HG03280 (cell line): Measurements from ENCODE around the gene GCGR.
A peak's percentile ranks its signal among the peaks of the same experiment; 100 is the strongest.

Source experiments
- ATAC-seq: cut with Tn5 transposase; IDR thresholded peaks from one replicate; pipeline ENCODE4 v1.9.1; 2021; ENCODE audit warnings: mild to moderate bottlenecking, moderate library complexity; ENCODE audit not compliant: unreplicated experiment

Gene GCGR

GRCh38 chr17:81845881-81846742 lies 42.2 kb downstream of the GCGR start:
- no peak for ATAC-seq

- no peak for ATAC-seq
These were observed 43.1 kb downstream of the GCGR start for GRCh38 chr17:81846743-81847689.

GRCh38 chr17:81849457-81849856 lies 45.5 kb downstream of the GCGR start:
- no peak for ATAC-seq

DNA sequence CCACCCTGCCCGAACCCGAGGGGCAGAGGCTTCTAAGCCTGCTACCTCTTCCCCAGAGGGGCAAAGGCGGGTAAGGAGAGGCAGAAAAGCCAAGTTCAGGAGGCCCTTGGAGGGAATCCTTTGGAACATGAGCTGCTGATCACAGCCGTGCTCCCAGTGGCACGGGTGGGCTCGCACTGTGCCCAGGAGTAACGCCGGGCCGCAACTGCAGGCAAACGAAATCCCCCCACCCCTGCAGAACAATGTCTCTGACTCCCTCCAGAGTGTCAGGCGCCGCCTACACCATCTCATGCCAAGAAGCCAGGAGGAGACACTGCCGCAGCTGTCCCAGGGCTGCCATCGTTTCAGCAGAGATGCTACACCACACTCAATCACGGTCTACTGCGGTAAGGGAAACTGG lies 47.5 kb downstream of the GCGR start:
- no peak for ATAC-seq

DNA sequence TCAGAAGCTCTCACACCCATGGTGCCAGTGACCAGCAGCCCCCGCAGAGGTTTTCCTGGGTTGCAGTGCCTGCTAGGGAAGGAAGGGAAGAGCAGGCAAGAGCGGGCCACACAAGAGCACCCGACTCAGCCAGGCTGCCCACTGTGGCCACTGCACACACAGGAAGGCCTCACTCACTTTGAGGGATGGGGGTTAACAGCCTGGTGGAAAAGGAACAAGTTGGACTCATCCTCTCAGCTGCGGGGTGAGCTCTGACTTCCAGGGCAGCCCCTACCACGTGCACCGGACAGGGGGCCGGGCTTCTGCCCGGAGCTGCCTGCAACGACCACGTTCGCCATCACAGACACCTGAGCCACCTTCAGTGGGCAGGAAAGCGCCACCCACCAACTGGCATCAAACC lies 48.3 kb downstream of the GCGR start:
- ATAC-seq = no peak

DNA sequence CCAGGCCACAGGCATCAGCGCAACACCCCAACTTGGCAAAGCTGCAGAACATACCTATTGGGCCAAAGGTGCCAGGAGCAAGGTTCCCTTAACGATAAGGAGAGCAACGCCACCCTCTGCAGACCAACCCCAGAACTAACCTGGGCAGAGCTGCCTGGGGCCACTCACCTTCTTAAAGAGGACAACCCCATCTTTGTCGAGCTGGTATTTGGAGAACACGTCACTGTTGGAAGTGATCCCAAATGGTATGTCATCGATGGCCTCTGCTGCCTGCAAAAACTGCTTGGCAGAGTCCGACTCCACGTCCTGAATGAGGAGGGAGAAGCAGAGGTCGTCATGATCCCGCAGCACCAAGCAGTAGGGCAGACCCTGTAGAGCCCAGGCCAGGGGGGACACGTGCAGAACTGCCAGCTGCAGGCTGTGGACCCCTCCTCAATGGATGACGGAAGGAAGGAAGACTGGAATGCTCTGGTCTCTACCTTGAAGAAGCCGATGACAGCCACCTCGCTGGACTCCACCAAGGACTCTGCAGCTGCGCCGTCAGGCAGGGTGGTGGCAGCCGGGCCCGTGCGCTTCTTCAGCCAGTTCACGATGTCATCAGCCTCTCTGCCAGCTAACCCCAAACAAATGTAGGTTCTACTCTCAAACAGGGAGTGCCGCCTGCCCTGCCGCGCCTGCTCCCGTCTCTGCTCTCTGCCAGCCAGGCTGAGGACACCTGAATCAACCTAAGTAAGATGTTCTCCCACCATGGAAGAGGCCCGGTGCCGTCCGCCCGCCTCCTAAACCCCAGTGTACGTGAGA lies 51.2 kb downstream of the GCGR start:
- ATAC-seq = no peak

DNA sequence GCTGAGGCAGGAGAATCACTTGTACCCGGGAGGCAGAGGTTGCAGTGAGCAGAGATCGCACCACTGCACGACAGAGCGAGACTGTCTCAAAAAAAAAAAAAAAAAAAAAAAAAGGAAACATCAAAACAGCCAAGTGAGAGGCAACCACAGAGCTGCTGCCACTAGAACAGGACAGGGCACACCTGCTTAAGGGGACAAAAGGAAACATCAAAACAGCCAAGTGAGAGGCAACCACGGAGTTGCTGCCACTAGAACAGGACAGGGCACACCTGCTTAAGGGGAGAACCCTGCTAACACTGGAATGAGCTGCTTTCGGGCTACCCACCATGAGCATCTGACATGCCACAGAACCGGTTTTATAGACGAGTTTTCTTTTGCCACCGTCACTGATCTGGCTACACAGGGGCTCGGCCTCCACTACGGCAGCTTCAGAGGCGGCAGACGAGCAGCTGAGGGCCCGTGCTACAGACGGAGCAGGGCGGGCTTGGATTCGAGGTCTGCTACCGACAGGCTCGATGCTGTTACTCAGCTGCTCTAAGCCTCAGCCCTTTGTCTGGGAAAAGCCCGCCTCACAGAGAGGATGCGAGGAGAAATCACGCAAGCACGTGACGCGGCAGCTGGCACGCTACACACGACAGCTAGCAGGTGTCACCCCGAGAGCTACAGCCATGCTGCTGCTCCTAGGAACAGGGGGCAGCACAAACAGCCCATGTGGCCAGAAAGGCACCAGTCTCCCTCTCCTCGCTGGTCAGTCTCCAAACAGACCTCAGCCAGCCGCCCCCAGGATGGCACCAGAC lies 54.4 kb downstream of the GCGR start:
- no peak for ATAC-seq

GRCh38 chr17:81858967-81859905 lies 55.3 kb downstream of the GCGR start:
- ATAC-seq = no peak

DNA sequence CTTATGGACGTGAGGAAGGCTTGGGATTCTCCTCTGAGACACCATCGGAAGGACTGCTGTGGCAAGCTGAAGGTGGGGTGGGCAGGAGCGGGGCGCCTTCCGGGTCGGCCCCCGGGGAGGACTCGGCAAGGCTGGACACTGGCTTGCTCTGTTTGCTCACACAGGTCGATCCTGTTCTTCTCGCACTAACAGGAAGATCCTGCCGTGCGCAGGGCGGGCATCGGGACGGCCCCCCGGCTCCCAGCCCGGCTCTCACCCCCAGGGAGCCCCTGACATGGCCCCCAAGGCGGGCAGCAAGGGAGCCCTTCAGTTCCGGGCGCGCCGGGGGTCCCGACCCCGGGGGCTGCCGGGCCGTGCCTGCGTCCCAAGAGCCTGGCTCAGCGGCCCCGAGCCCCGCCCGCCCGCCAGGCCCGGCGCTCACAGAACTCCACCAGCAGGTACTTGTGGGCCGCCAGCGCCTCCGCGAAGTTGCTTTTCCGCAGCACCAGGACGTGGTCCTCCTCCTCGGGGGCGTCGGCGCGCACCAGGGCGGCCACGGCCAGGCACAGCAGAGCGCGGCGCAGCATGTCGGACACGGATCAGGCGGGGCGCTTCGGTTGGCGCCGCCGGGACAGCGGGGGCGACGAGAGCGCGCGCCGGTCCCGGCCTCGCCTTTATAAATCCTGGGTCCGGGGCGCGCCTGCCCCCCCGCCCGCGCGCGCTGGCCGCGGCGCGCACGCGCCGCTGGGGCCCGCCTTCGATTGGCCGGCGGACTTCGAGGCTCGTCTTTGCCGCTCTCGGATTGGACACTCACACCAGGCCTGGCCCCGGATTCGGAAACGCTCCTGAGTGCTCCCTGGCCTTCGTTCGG lies 56.2 kb downstream of the GCGR start, which contains the start of gene P4HB:
Gene P4HB, minus strand, starts transcription at position 630 of the 850 bp plus-strand sequence. Its CDS starts 64 bp downstream, at position 566.
- peak; percentile 3 for ATAC-seq

- ATAC-seq = peak; percentile 80
These were observed 57.0 kb downstream of the GCGR start for GRCh38 chr17:81860756-81861568.

DNA sequence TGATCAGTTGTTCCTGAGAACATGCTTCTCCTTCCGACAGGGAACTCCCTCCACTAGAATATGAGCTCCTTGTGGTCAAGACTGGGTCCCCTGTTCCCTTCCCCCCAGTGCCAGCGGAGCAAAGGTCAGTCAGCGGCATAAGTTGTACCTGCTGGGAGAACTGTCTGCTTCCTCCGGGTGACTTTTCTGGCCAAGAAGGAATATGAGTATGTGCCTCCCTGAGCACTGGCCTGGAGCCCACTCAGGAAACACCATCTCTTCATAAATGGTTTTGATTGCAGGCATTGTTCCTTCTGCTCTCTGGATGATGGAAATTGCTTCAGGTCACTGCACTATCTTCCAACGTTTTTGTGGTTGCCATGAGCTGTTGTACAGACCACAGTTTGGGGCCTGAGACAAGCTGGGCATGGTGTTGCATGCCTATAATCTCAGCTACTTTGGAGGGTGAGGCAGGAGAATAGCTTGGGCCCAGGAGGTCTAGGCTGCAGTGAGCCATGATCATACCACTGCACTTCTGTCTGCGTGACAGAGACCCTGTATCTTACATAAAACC lies 59.2 kb downstream of the GCGR start:
- ATAC-seq = no peak
